ENCODE measurements around the gene CKS2.

The CKS2 gene

GRCh38 chr9:89277454-89277853 is 33.5 kb upstream of the CKS2 start (continued):
- TF ChIP-seq TSHZ2 (CRISPR knock-in tag; IDR thresholded peaks at IDR 0.05) (no peak), ZNF565 (CRISPR knock-in tag; conservative IDR thresholded peaks at IDR 0.05; ENCODE audit: low read depth) (no peak), ZNF70 (CRISPR knock-in tag; IDR thresholded peaks at IDR 0.05) (no peak)

GRCh38 chr9:89278551-89278950 is 32.4 kb upstream of the CKS2 start:
- no peak for ATAC-seq
- TF ChIP-seq ZFP30 (CRISPR knock-in tag; IDR thresholded peaks at IDR 0.05), result no peak
- TF ChIP-seq CREB5 (CRISPR knock-in tag; IDR thresholded peaks at IDR 0.05; ENCODE audit: low read depth), result no peak
- TF ChIP-seq TCF4 (CRISPR knock-in tag; IDR thresholded peaks at IDR 0.05; ENCODE audit: borderline replicate concordance), result no peak
- TF ChIP-seq ISL1 (CRISPR knock-in tag; IDR thresholded peaks at IDR 0.05), result no peak
- TF ChIP-seq GLIS3 (CRISPR knock-in tag; IDR thresholded peaks at IDR 0.05), result no peak
- TF ChIP-seq POU6F1 (CRISPR knock-in tag; IDR thresholded peaks at IDR 0.05; ENCODE audit: borderline replicate concordance, low read depth), result no peak
- TF ChIP-seq TOX (CRISPR knock-in tag; IDR thresholded peaks at IDR 0.05; ENCODE audit: borderline replicate concordance), result no peak
- no peak for TF ChIP-seq RARB (CRISPR knock-in tag; IDR thresholded peaks at IDR 0.05)
- TF ChIP-seq ZNF565 (CRISPR knock-in tag; conservative IDR thresholded peaks at IDR 0.05; ENCODE audit: low read depth), result no peak
- no peak for TF ChIP-seq ESRRG (CRISPR knock-in tag; IDR thresholded peaks at IDR 0.05)
- no peak for TF ChIP-seq BACH2 (CRISPR knock-in tag; IDR thresholded peaks at IDR 0.05; ENCODE audit: borderline replicate concordance)
- no peak for TF ChIP-seq PATZ1 (CRISPR knock-in tag; IDR thresholded peaks at IDR 0.05; ENCODE audit: borderline replicate concordance)
- no peak for TF ChIP-seq ZC3H10 (CRISPR knock-in tag; IDR thresholded peaks at IDR 0.05)

GRCh38 chr9:89278997-89279739 is 31.8 kb upstream of the CKS2 start:
- TF ChIP-seq PATZ1 (CRISPR knock-in tag; IDR thresholded peaks at IDR 0.05; ENCODE audit: borderline replicate concordance) (no peak), ZFP30 (CRISPR knock-in tag; IDR thresholded peaks at IDR 0.05) (no peak), GLIS3 (CRISPR knock-in tag; IDR thresholded peaks at IDR 0.05) (no peak), CSDC2 (CRISPR knock-in tag; IDR thresholded peaks at IDR 0.05) (no peak), CREB5 (CRISPR knock-in tag; IDR thresholded peaks at IDR 0.05; ENCODE audit: low read depth) (no peak), CSRNP3 (CRISPR knock-in tag; IDR thresholded peaks at IDR 0.05) (no peak), POU6F1 (CRISPR knock-in tag; IDR thresholded peaks at IDR 0.05; ENCODE audit: borderline replicate concordance, low read depth) (no peak), ESRRG (CRISPR knock-in tag; IDR thresholded peaks at IDR 0.05) (no peak)
- ATAC-seq, result peak; percentile 83

All from SK-N-SH treated with all-trans-retinoic acid at 6 μM for 48 hours (cell line).